Prostate gland (tissue), 2 donors: ENCODE results near the gene MOBP.

Source experiments
- CTCF ChIP-seq, 4 experiments: fragments of 200-600 bp in 2 of 4; fragments of 450-650 bp in 2 of 4; sonication (generic) in 2 of 4; IDR thresholded peaks; 1 replicate in 3 of 4; 2 replicates in 1 of 4; pipeline ENCODE4 v1.5.1; 2016 to 2019; ENCODE audit warnings: antibody characterized with exemption in 4 of 4, mild to moderate bottlenecking in 2 of 4, moderate library complexity in 2 of 4
- POLR2A ChIP-seq: fragments of 450-650 bp; IDR thresholded peaks from one replicate; pipeline ENCODE4 v1.6.1; 2016; ENCODE audit warnings: antibody characterized with exemption, mild to moderate bottlenecking
- POLR2AphosphoS5 ChIP-seq: sonication (generic); formaldehyde crosslinking; IDR thresholded peaks from one replicate; pipeline ENCODE4 v1.6.1; 2017; ENCODE audit warnings: antibody characterized with exemption

- TF ChIP-seq CTCF (IDR thresholded peaks at IDR 0.05) (no peak), POLR2AphosphoS5 (no peak), POLR2A (no peak)
Measured at GRCh38 chr3:39456159-39456558, 11.3 kb upstream of the MOBP start.
